Immature natural killer cell (primary cell): ENCODE measurements around the gene AIFM1. TPM values are rescaled to one million over a fixed set of nuclear protein-coding genes. Genes with fewer than 3 reads are reported as not detected.

Source experiments
- DNase-seq, 3 donors: peaks; one replicate each; pipeline ENCODE4 v3.0.0; 2022; ENCODE audit warnings: mixed read lengths in 1 of 3
- H3K27ac Mint-ChIP-seq, 6 donors: one replicate each; pipeline ENCODE4 v1.8.0; 2020; ENCODE audit warnings: mixed read lengths in 6 of 6, mild to moderate bottlenecking in 5 of 6, inconsistent platforms in 4 of 6, moderate library complexity in 3 of 6
- H3K27me3 Mint-ChIP-seq, 3 donors: one replicate each; pipeline ENCODE4 v1.8.0; 2020 to 2021; ENCODE audit warnings: low read depth in 3 of 3, mild to moderate bottlenecking in 3 of 3, mixed read lengths in 3 of 3, moderate library complexity in 3 of 3, inconsistent platforms in 1 of 3
- H3K36me3 Mint-ChIP-seq, 3 donors: one replicate each; pipeline ENCODE4 v1.8.0; 2020; ENCODE audit warnings: mixed read lengths in 3 of 3, inconsistent platforms in 2 of 3, mild to moderate bottlenecking in 2 of 3
- H3K4me1 Mint-ChIP-seq, 2 donors: one replicate each; pipeline ENCODE4 v1.8.0; 2020; ENCODE audit warnings: inconsistent platforms in 2 of 2, mild to moderate bottlenecking in 2 of 2, mixed read lengths in 2 of 2, moderate library complexity in 1 of 2
- H3K4me3 Mint-ChIP-seq, 5 donors: one replicate each; pipeline ENCODE4 v1.8.0; 2020; ENCODE audit warnings: mild to moderate bottlenecking in 5 of 5, mixed read lengths in 5 of 5, inconsistent platforms in 3 of 5, moderate library complexity in 3 of 5
- H3K9me3 Mint-ChIP-seq, 6 donors: one replicate each; pipeline ENCODE4 v1.8.0; 2020; ENCODE audit warnings: mild to moderate bottlenecking in 6 of 6, mixed read lengths in 6 of 6, inconsistent platforms in 4 of 6, moderate library complexity in 3 of 6
- polyA plus RNA-seq, 3 donors: library from polyadenylated mRNA; unstranded; fragments of 300-500 nt; fragmentation: Illumina TruSeq; gene quantifications; one replicate each; pipeline ENCODE4 v1.2.3, GENCODE V29; 2021

The AIFM1 gene
- polyA plus RNA-seq, 3 donors from 2014 or later, result 20.1 to 31.0 (median 29.0) TPM

- no peak overlapping the region for H3K4me3 Mint-ChIP-seq
- no peaks in the 10 kb centered on the region for H3K9me3 Mint-ChIP-seq
- DNase-seq, result no peak
- peaks cover 4 to 10% (median 4%) of the 10 kb centered on the region in 3 donors for H3K36me3 Mint-ChIP-seq
- peak overlapping the region in 1 of 6 donors; percentile 20 for H3K27ac Mint-ChIP-seq
- peaks cover 49 to 50% of the 10 kb centered on the region in 2 donors for H3K4me1 Mint-ChIP-seq
- H3K27me3 Mint-ChIP-seq, result peaks cover 0 to 5% (median 3%) of the 10 kb centered on the region in 3 donors
Measured at GRCh38 chrX:130176942-130177341, 11.3 kb upstream of the AIFM1 start.

- no peak for DNase-seq
- H3K36me3 Mint-ChIP-seq, result peaks cover 4 to 10% (median 4%) of the 10 kb centered on the region in 3 donors
- H3K9me3 Mint-ChIP-seq, result no peaks in the 10 kb centered on the region
- H3K4me1 Mint-ChIP-seq, result peaks cover 49 to 50% of the 10 kb centered on the region in 2 donors
- peaks cover 0 to 5% (median 3%) of the 10 kb centered on the region in 3 donors for H3K27me3 Mint-ChIP-seq
- H3K27ac Mint-ChIP-seq, result peak overlapping the region in 3 of 6 donors; percentile 9 to 51 (median 20)
- H3K4me3 Mint-ChIP-seq, result no peak overlapping the region
Measured at GRCh38 chrX:130176354-130176776, 10.7 kb upstream of the AIFM1 start.

- H3K27ac Mint-ChIP-seq, result peak overlapping the region in 4 of 6 donors; percentile 16 to 96 (median 84)
- H3K36me3 Mint-ChIP-seq, result peaks cover 3 to 9% (median 4%) of the 10 kb centered on the region in 3 donors
- H3K9me3 Mint-ChIP-seq, result no peaks in the 10 kb centered on the region
- H3K4me1 Mint-ChIP-seq, result peaks cover 53 to 59% of the 10 kb centered on the region in 2 donors
- no peak for DNase-seq
- peaks cover 0 to 6% (median 3%) of the 10 kb centered on the region in 3 donors for H3K27me3 Mint-ChIP-seq
- H3K4me3 Mint-ChIP-seq, result peak overlapping the region in 3 of 5 donors; percentile 14 to 91 (median 31)
Measured at GRCh38 chrX:130174937-130175336, 9.3 kb upstream of the AIFM1 start.

GRCh38 chrX:130174045-130174704, 8.5 kb upstream of the AIFM1 start:
- Mint-ChIP-seq H3K27ac (peak overlapping the region; percentile 85 to 96 (median 94)), H3K4me1 (peaks cover 47 to 59% of the 10 kb centered on the region in 2 donors), H3K4me3 (peak overlapping the region; percentile 89 to 94 (median 91)), H3K27me3 (peaks cover 0 to 5% (median 3%) of the 10 kb centered on the region in 3 donors), H3K9me3 (no peaks in the 10 kb centered on the region), H3K36me3 (peaks cover 0 to 6% (median 4%) of the 10 kb centered on the region in 3 donors)
- no peak for DNase-seq

- Mint-ChIP-seq H3K27me3 (peaks cover 0 to 5% (median 3%) of the 10 kb centered on the region in 3 donors), H3K4me3 (peak overlapping the region; percentile 89 to 94 (median 91)), H3K36me3 (peaks cover 0 to 6% (median 4%) of the 10 kb centered on the region in 3 donors), H3K4me1 (peaks cover 47 to 59% of the 10 kb centered on the region in 2 donors), H3K27ac (peak overlapping the region; percentile 85 to 96 (median 94)), H3K9me3 (no peaks in the 10 kb centered on the region)
- peak; percentile 25 to 30 (median 29) for DNase-seq
Measured at GRCh38 chrX:130173190-130173895, 7.7 kb upstream of the AIFM1 start.

- Mint-ChIP-seq H3K36me3 (no peaks in the 10 kb centered on the region), H3K4me1 (peaks cover 43 to 51% of the 10 kb centered on the region in 2 donors), H3K27me3 (peaks cover 0 to 5% (median 0%) of the 10 kb centered on the region in 3 donors), H3K27ac (peak overlapping the region; percentile 85 to 96 (median 94)), H3K4me3 (peak overlapping the region; percentile 89 to 94 (median 91)), H3K9me3 (no peaks in the 10 kb centered on the region)
- DNase-seq, result peak in 1 of 3 donors; percentile 14
Measured at GRCh38 chrX:130172127-130172845, 6.6 kb upstream of the AIFM1 start.

GRCh38 chrX:130171446-130172126, 5.9 kb upstream of the AIFM1 start, which contains the start of gene RAB33A:
Gene RAB33A, plus strand, starts transcription at chrX:130171962. Its CDS starts 101 bp downstream, at chrX:130172063.
- peaks cover 1 to 5% (median 3%) of the 10 kb centered on the region in 3 donors for H3K27me3 Mint-ChIP-seq
- no peaks in the 10 kb centered on the region for H3K9me3 Mint-ChIP-seq
- peak; percentile 41 to 53 (median 49) for DNase-seq
- H3K4me3 Mint-ChIP-seq, result peak within 1 kb of the TSS; percentile 89 to 94 (median 91)
- H3K4me1 Mint-ChIP-seq, result peaks cover 43 to 53% of the 10 kb centered on the region in 2 donors
- peak within 1 kb of the TSS; percentile 87 to 96 (median 94) for H3K27ac Mint-ChIP-seq
- no peaks in the 10 kb centered on the region for H3K36me3 Mint-ChIP-seq

- Mint-ChIP-seq H3K4me1 (peaks cover 43 to 52% of the 10 kb centered on the region in 2 donors), H3K27me3 (peaks cover 3 to 5% (median 5%) of the 10 kb centered on the region in 3 donors), H3K27ac (peak overlapping the region in 5 of 6 donors; percentile 75 to 87 (median 79)), H3K4me3 (peak overlapping the region; percentile 89 to 94 (median 91)), H3K9me3 (no peaks in the 10 kb centered on the region), H3K36me3 (no peaks in the 10 kb centered on the region)
- DNase-seq, result peak; percentile 58 to 64 (median 60)
Measured at GRCh38 chrX:130170752-130171445, 5.3 kb upstream of the AIFM1 start.

- H3K27ac Mint-ChIP-seq, result peak overlapping the region; percentile 55 to 96 (median 92)
- no peak for DNase-seq
- peaks cover 9 to 10% (median 10%) of the 10 kb centered on the region in 3 donors for H3K27me3 Mint-ChIP-seq
- no peaks in the 10 kb centered on the region for H3K9me3 Mint-ChIP-seq
- peaks cover 31 to 43% of the 10 kb centered on the region in 2 donors for H3K4me1 Mint-ChIP-seq
- H3K4me3 Mint-ChIP-seq, result peak overlapping the region; percentile 85 to 95 (median 94)
- H3K36me3 Mint-ChIP-seq, result no peaks in the 10 kb centered on the region
Measured at GRCh38 chrX:130167040-130167439, 1.4 kb upstream of the AIFM1 start.

GRCh38 chrX:130166503-130166777, 799 bp upstream of the AIFM1 start:
- Mint-ChIP-seq H3K4me3 (peak overlapping the region; percentile 85 to 95 (median 94)), H3K27ac (peak overlapping the region; percentile 88 to 96 (median 92)), H3K36me3 (no peaks in the 10 kb centered on the region), H3K4me1 (peaks cover 31 to 46% of the 10 kb centered on the region in 2 donors), H3K27me3 (peaks cover 9 to 10% (median 10%) of the 10 kb centered on the region in 3 donors), H3K9me3 (no peaks in the 10 kb centered on the region)
- DNase-seq, result no peak

GRCh38 chrX:130165181-130165702, 399 bp downstream of the AIFM1 start:
- H3K27ac Mint-ChIP-seq, result peak overlapping the region; percentile 88 to 96 (median 92)
- H3K9me3 Mint-ChIP-seq, result no peaks in the 10 kb centered on the region
- H3K36me3 Mint-ChIP-seq, result no peaks in the 10 kb centered on the region
- DNase-seq, result no peak
- H3K4me3 Mint-ChIP-seq, result peak overlapping the region; percentile 85 to 95 (median 94)
- peaks cover 7 to 11% (median 10%) of the 10 kb centered on the region in 3 donors for H3K27me3 Mint-ChIP-seq
- H3K4me1 Mint-ChIP-seq, result peaks cover 25 to 39% of the 10 kb centered on the region in 2 donors

GRCh38 chrX:130163398-130163797, 2.2 kb downstream of the AIFM1 start:
- no peak for DNase-seq
- Mint-ChIP-seq H3K4me3 (peak overlapping the region in 3 of 5 donors; percentile 33 to 53 (median 35)), H3K27me3 (peaks cover 7 to 11% (median 10%) of the 10 kb centered on the region in 3 donors), H3K4me1 (peaks cover 25 to 38% of the 10 kb centered on the region in 2 donors), H3K9me3 (no peaks in the 10 kb centered on the region), H3K27ac (no peak overlapping the region), H3K36me3 (no peaks in the 10 kb centered on the region)
